Keratinocyte (primary cell): ENCODE measurements around the gene SDCCAG8. TPM values are rescaled to one million over a fixed set of nuclear protein-coding genes. Genes with fewer than 3 reads are reported as not detected.

Source experiments
- DNase-seq: peaks from one replicate; pipeline ENCODE4 v3.0.0-alpha.2; 2011; ENCODE audit warnings: low read depth, missing footprints, low spot score
- FAIRE-seq: peaks from 2 replicates; lab custom pipeline; 2011; peaks lifted over from hg19 to GRCh38; lab: Jason Lieb, UNC
- H2AFZ ChIP-seq: 2 replicates; pipeline ENCODE4 v1.6.0; 2012; ENCODE audit warnings: low read length, control low read depth, inconsistent platforms; ENCODE audit not compliant: control insufficient read depth
- H3K27ac ChIP-seq: 2 replicates; pipeline ENCODE4 v1.5.1; 2011; ENCODE audit warnings: low read length; ENCODE audit not compliant: control insufficient read depth, insufficient read depth
- H3K27me3 ChIP-seq: 3 replicates; pipeline ENCODE4 v1.6.0; 2011; ENCODE audit warnings: low read length; ENCODE audit not compliant: control insufficient read depth, insufficient read depth; ENCODE audit errors: extremely low read depth
- H3K36me3 ChIP-seq, 2 experiments: 2 replicates in 1 of 2; 3 replicates in 1 of 2; pipeline ENCODE4 v1.5.1; 2011; ENCODE audit warnings: low read length in 2 of 2, mild to moderate bottlenecking in 1 of 2; ENCODE audit not compliant: control insufficient read depth in 2 of 2, insufficient read depth in 2 of 2; ENCODE audit errors: extremely low read depth in 1 of 2
- H3K4me1 ChIP-seq: 3 replicates; pipeline ENCODE4 v1.5.1; 2011; ENCODE audit warnings: low read length; ENCODE audit not compliant: control insufficient read depth, insufficient read depth; ENCODE audit errors: extremely low read depth
- H3K4me2 ChIP-seq: 3 replicates; pipeline ENCODE4 v1.6.0; 2011; ENCODE audit warnings: low read depth, low read length; ENCODE audit not compliant: control insufficient read depth, insufficient read depth; ENCODE audit errors: extremely low read depth
- H3K4me3 ChIP-seq, 3 experiments: fragments of 200-600 bp in 1 of 3; sonication (generic) in 1 of 3; 2 replicates in 2 of 3; 3 replicates in 1 of 3; pipeline ENCODE4 v1.5.1; 2011 to 2016; ENCODE audit warnings: low read length in 3 of 3, mild to moderate bottlenecking in 3 of 3, control low read depth in 2 of 3, inconsistent platforms in 1 of 3, low read depth in 1 of 3, mixed read lengths in 1 of 3, mixed run types in 1 of 3, moderate library complexity in 1 of 3; ENCODE audit not compliant: control insufficient read depth in 2 of 3, insufficient read depth in 2 of 3; ENCODE audit errors: extremely low read depth in 1 of 3
- H3K79me2 ChIP-seq: 2 replicates; pipeline ENCODE4 v1.6.0; 2012; ENCODE audit warnings: low read length; ENCODE audit not compliant: control insufficient read depth, insufficient read depth
- H3K9ac ChIP-seq: 3 replicates; pipeline ENCODE4 v1.6.0; 2011; ENCODE audit warnings: low read length; ENCODE audit not compliant: control insufficient read depth, insufficient read depth; ENCODE audit errors: extremely low read depth
- H3K9me1 ChIP-seq: 3 replicates; pipeline ENCODE4 v1.6.0; 2011; ENCODE audit warnings: low read length; ENCODE audit not compliant: control insufficient read depth, insufficient read depth; ENCODE audit errors: extremely low read depth
- H3K9me3 ChIP-seq: 2 replicates; pipeline ENCODE4 v1.5.1; 2012; ENCODE audit warnings: low read depth, low read length; ENCODE audit not compliant: control insufficient read depth
- H4K20me1 ChIP-seq: 3 replicates; pipeline ENCODE4 v1.6.0; 2011; ENCODE audit warnings: low read length; ENCODE audit not compliant: control insufficient read depth, insufficient read depth; ENCODE audit errors: extremely low read depth
- EZH2 ChIP-seq: IDR thresholded peaks from one replicate; pipeline ENCODE4 v1.6.1; 2012; ENCODE audit warnings: inconsistent platforms, mild to moderate bottlenecking, low read length, moderate library complexity
- dilution Hi-C: fragments of 300-500 bp; cut with MboI; formaldehyde crosslinking; loops from one replicate; pipeline ENCODE4 v1.7.0; 2020; ENCODE audit warnings: low sequenced_read_pairs; ENCODE audit not compliant: extremely low pct_ligation_motif_present
- polyA plus RNA-seq, 5 experiments: library from polyadenylated mRNA; depleted of rRNA in 3 of 5; stranded (reverse) in 3 of 5; stranded (forward) in 1 of 5; unstranded in 1 of 5; fragments of >200 nt; gene quantifications; 1 replicate in 1 of 5; 2 replicates in 3 of 5; 3 replicates in 1 of 5; pipeline versions ENCODE4 v1.2.1 to v1.2.3, GENCODE V29; 2011 to 2012; ENCODE audit warnings: missing spikeins in 2 of 5, low read depth in 1 of 5, low replicate concordance in 1 of 5
- TF ChIP-seq, protein P1 (sequence below), 3 experiments: IDR thresholded peaks in 1 of 3; conservative IDR thresholded peaks in 1 of 3; optimal IDR thresholded peaks in 1 of 3; 2 replicates in 2 of 3; 3 replicates in 1 of 3; pipeline versions ENCODE3 to v1.5.1; 2011; ENCODE audit warnings: low read length in 3 of 3, mild to moderate bottlenecking in 3 of 3, moderate library complexity in 2 of 3, control low read depth in 1 of 3, inconsistent platforms in 1 of 3; ENCODE audit not compliant: insufficient read depth in 2 of 3; ENCODE audit errors: extremely low read depth in 1 of 3

Gene SDCCAG8
- polyA plus RNA-seq, 1 donor (not counting 4 experiments of a cell fraction or from before 2014, with no cell fraction given) = 61.6 TPM

- Histone ChIP-seq H4K20me1 (no peaks in the 10 kb centered on the region), H3K9me1 (no peaks in the 10 kb centered on the region), H3K9ac (no peak overlapping the region), H3K4me1 (peaks cover 3% of the 10 kb centered on the region), H3K79me2 (no peaks in the 10 kb centered on the region), H3K27me3 (no peaks in the 10 kb centered on the region), H2AFZ (no peak overlapping the region), H3K4me3 (no peak overlapping the region), H3K9me3 (no peaks in the 10 kb centered on the region), H3K36me3 (no peaks in the 10 kb centered on the region), H3K4me2 (no peak overlapping the region), H3K27ac (no peak overlapping the region)
- TF ChIP-seq EZH2 = no peak
- TF ChIP-seq, protein P1, sequence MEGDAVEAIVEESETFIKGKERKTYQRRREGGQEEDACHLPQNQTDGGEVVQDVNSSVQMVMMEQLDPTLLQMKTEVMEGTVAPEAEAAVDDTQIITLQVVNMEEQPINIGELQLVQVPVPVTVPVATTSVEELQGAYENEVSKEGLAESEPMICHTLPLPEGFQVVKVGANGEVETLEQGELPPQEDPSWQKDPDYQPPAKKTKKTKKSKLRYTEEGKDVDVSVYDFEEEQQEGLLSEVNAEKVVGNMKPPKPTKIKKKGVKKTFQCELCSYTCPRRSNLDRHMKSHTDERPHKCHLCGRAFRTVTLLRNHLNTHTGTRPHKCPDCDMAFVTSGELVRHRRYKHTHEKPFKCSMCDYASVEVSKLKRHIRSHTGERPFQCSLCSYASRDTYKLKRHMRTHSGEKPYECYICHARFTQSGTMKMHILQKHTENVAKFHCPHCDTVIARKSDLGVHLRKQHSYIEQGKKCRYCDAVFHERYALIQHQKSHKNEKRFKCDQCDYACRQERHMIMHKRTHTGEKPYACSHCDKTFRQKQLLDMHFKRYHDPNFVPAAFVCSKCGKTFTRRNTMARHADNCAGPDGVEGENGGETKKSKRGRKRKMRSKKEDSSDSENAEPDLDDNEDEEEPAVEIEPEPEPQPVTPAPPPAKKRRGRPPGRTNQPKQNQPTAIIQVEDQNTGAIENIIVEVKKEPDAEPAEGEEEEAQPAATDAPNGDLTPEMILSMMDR (optimal IDR thresholded peaks at IDR 0.05 in 1 of 3, IDR thresholded peaks at IDR 0.05 in 1 of 3, conservative IDR thresholded peaks at IDR 0.05 in 1 of 3; ENCODE audit: extremely low read depth in 1 of 3, insufficient read depth in 2 of 3, low read length in 3 of 3) = no peak
- DNase-seq (no peak), FAIRE-seq (no peak)
- dilution Hi-C loops = no loop called here
Measured at GRCh38 chr1:243505986-243506689, 250.3 kb downstream of the SDCCAG8 start.

DNA sequence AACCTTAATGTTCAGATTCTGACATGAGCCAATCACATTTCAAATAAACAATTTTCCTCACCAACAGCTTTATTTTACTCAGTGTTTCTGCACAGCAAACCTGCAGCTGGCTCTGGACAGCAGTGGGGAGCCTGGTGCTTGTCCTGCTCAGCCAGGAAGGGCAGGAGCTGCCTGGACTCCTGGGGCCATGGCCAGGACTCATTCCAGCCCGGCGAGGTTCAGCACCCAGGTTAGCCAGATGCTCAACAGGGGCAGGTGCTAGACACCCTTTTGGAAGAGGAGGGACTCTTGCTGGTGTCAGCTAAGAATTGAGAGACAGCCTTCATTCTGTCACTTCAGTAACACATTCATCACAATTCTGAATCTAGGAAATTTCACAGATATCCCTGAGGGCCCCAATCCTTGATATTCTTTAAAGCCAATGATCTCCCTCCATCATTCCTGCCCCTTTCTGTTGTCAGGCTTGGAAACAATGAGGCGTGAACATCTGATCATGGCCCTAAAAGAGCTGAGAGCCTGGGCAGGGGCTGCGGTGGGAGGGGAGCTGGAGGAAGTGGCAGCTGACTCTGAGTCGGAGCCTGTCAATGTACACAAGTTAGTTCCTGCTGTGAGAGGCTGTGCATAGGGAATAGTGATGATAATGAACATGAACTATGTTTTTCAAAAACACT lies 251.3 kb downstream of the SDCCAG8 start:
- H3K4me3 ChIP-seq = no peak overlapping the region
- no peak overlapping the region for H2AFZ ChIP-seq
- FAIRE-seq (no peak), DNase-seq (no peak)
- H3K36me3 ChIP-seq = no peaks in the 10 kb centered on the region
- H3K27me3 ChIP-seq = no peaks in the 10 kb centered on the region
- no peak overlapping the region for H3K9ac ChIP-seq
- no peaks in the 10 kb centered on the region for H3K4me1 ChIP-seq
- H3K4me2 ChIP-seq = no peak overlapping the region
- TF ChIP-seq EZH2 = no peak
- TF ChIP-seq, protein P1 (optimal IDR thresholded peaks at IDR 0.05 in 1 of 3, IDR thresholded peaks at IDR 0.05 in 1 of 3, conservative IDR thresholded peaks at IDR 0.05 in 1 of 3; ENCODE audit: extremely low read depth in 1 of 3, insufficient read depth in 2 of 3, low read length in 3 of 3) = no peak
- no peaks in the 10 kb centered on the region for H3K9me3 ChIP-seq
- H3K27ac ChIP-seq = no peak overlapping the region
- dilution Hi-C loops = no loop called here
- H4K20me1 ChIP-seq = no peaks in the 10 kb centered on the region
- no peaks in the 10 kb centered on the region for H3K79me2 ChIP-seq
- H3K9me1 ChIP-seq = no peaks in the 10 kb centered on the region
